NCI-H2196 treated with DMSO at 0.1 percent for 48 hours (cell line): ENCODE measurements around the gene PAN2.
"Not testable (repeated sequence)": the region's sequence is repeated elsewhere in the genome, so short reads cannot be mapped to it uniquely, and the experiment has no call there.

Experiments used
- DNase-seq: peaks from one replicate; lab custom pipeline; 2025; ENCODE audit not compliant: unreplicated experiment; lab: John Stamatoyannopoulos, UW

Gene PAN2

DNA sequence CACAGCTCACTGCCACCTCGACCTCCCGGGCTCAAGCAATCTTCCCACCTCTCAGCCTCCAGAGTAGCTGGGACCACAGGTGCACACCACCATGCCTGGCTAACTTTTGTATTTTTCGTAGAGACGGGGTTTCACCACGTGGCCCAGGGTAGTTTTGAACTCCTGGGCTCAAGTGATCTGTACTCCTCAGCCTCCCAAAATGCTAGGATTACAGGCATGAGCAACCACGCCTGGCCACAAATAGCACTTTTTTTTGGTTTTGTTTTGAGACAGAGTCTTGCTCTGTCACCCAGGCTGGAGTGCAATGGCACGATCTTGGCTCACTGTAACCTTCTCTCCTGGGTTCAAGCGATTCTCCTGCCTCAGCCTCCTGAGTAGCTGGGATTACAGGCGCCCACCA lies 13.5 kb upstream of the PAN2 start:
- not testable (repeated sequence) for DNase-seq

DNA sequence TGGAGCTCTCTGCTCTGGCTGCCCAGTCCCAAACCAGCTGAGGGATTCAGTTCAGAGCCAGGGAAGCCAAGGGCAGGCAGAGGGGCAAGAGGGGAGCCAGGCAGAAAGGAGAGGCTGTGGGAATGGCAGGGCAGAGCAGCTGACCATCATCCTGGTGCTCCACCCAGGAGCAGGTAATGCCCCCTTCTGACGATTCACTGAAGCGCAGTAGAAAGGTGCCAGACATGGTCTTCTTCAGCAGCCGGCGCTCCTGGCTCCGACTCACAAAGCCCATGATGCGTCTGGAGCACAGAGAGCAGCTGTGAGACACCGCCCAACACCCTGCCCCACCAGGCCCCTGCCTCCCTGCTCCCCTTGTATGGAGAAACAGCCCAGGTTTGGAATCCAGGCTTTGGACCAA lies 12.9 kb upstream of the PAN2 start:
- DNase-seq = no peak

DNA sequence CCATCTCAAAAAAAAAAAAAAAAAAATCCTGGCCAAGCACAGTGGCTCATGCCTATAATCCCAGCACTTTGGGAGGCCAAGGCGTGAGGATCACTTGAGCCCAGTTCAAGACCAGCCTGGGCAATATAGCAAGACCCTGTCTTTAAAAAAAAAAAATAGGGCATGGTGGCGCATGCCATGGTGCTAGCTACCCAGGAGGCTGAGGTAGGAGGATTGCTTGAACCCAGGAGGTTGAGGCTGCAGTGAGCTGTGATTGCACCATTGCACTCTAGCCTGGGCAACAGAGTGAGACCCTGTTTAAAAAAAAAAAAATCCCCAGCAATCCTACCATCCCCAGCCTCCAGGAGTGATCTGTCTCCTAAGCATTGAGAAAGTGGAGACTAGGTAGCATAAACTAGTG lies 8.5 kb upstream of the PAN2 start:
- DNase-seq = not testable (repeated sequence)

DNA sequence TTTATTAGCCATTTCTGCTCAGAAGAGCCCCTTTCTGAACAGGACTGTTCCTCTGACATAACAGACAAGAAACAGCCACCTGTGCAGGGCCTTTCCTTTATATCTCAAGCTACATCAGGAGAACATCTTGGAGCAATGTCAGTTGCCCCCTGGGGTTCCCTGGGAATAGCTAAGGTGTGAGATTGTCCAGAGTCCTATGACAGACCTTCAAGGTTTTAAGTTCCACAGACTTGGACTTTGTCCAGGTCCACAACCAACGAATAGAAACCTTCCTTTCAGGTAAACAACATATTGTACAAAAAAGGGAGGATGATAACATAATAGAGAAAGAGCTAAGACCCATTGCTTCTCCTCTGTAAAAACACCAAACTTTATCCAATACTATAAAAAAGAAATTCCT lies 7.8 kb upstream of the PAN2 start:
- DNase-seq = no peak

GRCh38 chr12:56339158-56339422 lies 5.3 kb upstream of the PAN2 start:
- DNase-seq = no peak

GRCh38 chr12:56338308-56339157 lies 4.7 kb upstream of the PAN2 start, which contains the start of gene IL23A:
IL23A (plus strand) TSS chr12:56338884; CDS start chr12:56339045, 161 bp downstream.
- DNase-seq = no peak

GRCh38 chr12:56337753-56338251 lies 4.0 kb upstream of the PAN2 start:
- no peak for DNase-seq

GRCh38 chr12:56336361-56337167 lies 2.8 kb upstream of the PAN2 start:
- DNase-seq = no peak

- DNase-seq = not testable (repeated sequence)
Observed at GRCh38 chr12:56335527-56335926, 1.7 kb upstream of the PAN2 start.

DNA sequence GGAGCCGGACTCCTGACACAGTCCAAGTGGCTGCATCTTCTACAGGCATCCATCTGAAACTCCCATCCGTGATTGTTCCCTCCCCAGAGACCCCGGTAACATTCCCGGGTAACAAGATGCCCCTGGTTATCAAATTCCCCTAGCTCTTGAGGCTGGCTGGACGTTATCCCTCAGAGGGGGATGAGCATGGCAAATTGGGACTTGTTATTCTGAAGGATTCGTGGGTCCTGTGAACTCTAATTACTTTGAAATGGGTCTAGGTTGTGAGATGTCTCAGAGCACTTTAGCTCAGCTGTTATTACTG lies 642 bp upstream of the PAN2 start:
- DNase-seq = no peak

DNA sequence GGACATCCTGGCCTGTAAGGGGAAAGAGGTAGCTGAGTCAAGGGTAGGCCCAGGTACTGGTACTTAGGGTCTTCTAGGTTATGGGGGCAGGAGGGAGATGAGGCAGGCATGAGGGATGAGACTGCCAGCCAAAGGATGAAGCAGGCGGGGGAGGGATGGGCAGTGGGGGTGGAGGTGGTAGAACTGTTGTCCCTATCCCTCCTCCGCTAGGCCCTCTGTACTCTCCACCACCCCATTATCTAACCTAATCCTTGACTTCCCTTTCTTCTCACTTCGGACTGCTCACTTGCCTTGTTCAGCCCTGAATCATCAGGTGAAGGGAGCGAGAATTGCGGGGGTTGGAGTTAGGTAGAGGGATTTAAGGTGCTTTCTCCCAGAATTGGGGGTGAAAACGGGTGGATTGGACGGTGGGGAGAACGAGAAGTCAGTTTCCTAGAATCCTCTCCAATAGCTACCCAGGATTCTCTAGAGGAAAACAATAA lies 562 bp downstream of the PAN2 start:
- DNase-seq = no peak

DNA sequence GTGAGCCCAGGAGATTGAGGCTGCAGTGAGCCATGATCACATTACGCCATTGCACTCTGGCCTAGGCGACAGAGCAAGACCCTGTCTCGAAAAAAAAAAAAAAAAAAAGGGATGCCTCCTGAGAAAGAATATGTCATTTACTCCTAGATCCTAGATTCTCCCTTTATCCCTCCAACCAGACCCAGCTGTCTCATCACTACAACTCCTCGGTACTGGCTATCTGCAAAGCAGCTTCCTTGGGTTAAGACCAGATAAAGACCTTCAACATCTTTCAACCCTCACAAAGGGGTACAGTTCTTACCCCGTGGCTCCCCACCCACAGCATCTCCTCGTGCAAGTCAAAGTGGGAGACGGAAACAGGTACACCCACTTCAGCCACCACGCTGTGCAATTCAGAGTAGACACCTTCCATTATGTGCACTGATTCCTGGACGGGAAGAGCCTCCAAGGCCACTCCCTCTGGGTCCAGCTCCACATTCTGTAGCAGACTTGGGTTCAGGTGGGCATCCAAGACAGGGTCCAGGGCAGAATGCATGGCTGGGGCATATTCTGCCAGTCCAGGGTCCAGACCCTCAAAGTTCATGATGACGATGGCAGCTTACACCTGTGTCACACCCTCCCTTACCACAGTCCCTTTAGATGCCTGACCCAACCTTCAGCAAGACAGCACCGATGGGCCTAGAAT lies 1.1 kb downstream of the PAN2 start:
- no peak for DNase-seq

- no peak for DNase-seq
Observed at GRCh38 chr12:56330936-56331490, 2.8 kb downstream of the PAN2 start.

- no peak for DNase-seq
Observed at GRCh38 chr12:56326533-56326932, 7.3 kb downstream of the PAN2 start.

- DNase-seq = no peak
Observed at GRCh38 chr12:56326126-56326525, 7.7 kb downstream of the PAN2 start.

DNA sequence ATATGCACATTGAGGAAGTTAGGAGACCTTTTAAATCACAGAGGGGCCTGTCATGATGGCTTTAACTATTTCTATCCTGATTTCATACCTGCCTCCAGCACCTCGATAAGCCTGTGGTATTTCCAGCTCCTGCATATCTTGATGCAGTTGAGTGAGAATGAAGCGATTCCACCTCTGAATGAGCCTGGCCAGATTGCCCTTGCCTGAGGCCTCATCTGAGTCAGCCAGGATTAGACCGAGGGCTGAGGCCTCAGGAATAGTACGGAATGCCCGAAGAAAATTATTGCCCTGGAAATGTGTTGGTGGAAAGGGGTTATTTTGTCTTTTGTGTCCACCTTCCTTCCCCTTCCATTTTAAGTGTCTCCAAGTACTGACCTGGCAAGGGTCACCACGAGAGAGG lies 9.6 kb downstream of the PAN2 start:
- DNase-seq = no peak

DNA sequence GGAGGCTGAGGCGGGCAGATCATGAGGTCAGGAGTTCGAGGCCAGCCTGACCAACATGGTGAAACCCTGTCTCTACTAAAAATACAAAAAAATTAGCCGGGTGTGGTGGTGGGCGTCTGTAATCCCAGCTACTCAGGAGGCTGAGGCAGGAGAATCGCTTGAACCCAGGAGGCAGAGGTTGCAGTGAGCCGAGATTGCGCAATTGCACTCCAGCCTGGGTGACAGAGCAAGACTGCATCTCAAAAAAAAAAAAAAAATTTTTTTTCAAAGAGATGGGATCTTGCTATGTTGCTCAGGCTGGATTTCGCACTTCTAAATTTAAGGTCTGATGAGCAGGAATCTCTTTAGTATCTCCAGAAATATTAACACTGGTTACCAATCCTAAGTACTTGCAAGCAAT lies 12.2 kb downstream of the PAN2 start:
- not testable (repeated sequence) for DNase-seq

GRCh38 chr12:56321027-56321426 lies 12.8 kb downstream of the PAN2 start:
- DNase-seq = no peak

- DNase-seq = no peak
Observed at GRCh38 chr12:56317675-56318074, 16.1 kb downstream of the PAN2 start.

- peak; percentile 96 for DNase-seq
Observed at GRCh38 chr12:56315622-56316473, 18.0 kb downstream of the PAN2 start, which contains the start of gene CNPY2. CNPY2 (minus strand) TSS chr12:56315988; CDS start chr12:56315217, 771 bp downstream.
